Measurements from ENCODE around the gene STEAP1B.

STEAP1B gene

GRCh38 chr7:22400150-22400814, 99.7 kb downstream of the STEAP1B start:
- no peak for DNase-seq (ENCODE audit: low spot score)

- no peak for DNase-seq (ENCODE audit: low spot score)
Measured at GRCh38 chr7:22399546-22399945, 100.4 kb downstream of the STEAP1B start.

- no peak for DNase-seq (ENCODE audit: low spot score)
Measured at GRCh38 chr7:22399091-22399490, 100.9 kb downstream of the STEAP1B start.

GRCh38 chr7:22397981-22398380, 102.0 kb downstream of the STEAP1B start:
- no peak for DNase-seq (ENCODE audit: low spot score)

GRCh38 chr7:22395222-22395621, 104.8 kb downstream of the STEAP1B start:
- no peak for DNase-seq (ENCODE audit: low spot score)

- DNase-seq (ENCODE audit: low spot score), result no peak
Measured at GRCh38 chr7:22394739-22395138, 105.2 kb downstream of the STEAP1B start.

- no peak for DNase-seq (ENCODE audit: low spot score)
Measured at GRCh38 chr7:22393913-22394729, 105.9 kb downstream of the STEAP1B start.

GRCh38 chr7:22390516-22390915, 109.5 kb downstream of the STEAP1B start:
- DNase-seq (ENCODE audit: low spot score), result no peak

GRCh38 chr7:22389892-22390291, 110.1 kb downstream of the STEAP1B start:
- no peak for DNase-seq (ENCODE audit: low spot score)

- no peak for DNase-seq (ENCODE audit: low spot score)
Measured at GRCh38 chr7:22387583-22387982, 112.4 kb downstream of the STEAP1B start.

GRCh38 chr7:22386865-22387264, 113.1 kb downstream of the STEAP1B start:
- DNase-seq (ENCODE audit: low spot score), result no peak

GRCh38 chr7:22386206-22386858, 113.7 kb downstream of the STEAP1B start:
- no peak for DNase-seq (ENCODE audit: low spot score)

GRCh38 chr7:22385326-22385725, 114.7 kb downstream of the STEAP1B start:
- no peak for DNase-seq (ENCODE audit: low spot score)

- no peak for DNase-seq (ENCODE audit: low spot score)
Measured at GRCh38 chr7:22380333-22380732, 119.7 kb downstream of the STEAP1B start.

GRCh38 chr7:22378199-22378980, 121.6 kb downstream of the STEAP1B start:
- DNase-seq (ENCODE audit: low spot score), result no peak

GRCh38 chr7:22377703-22378102, 122.3 kb downstream of the STEAP1B start:
- DNase-seq (ENCODE audit: low spot score), result no peak

GRCh38 chr7:22375359-22376048, 124.5 kb downstream of the STEAP1B start:
- no peak for DNase-seq (ENCODE audit: low spot score)

GRCh38 chr7:22373911-22374310, 126.1 kb downstream of the STEAP1B start:
- DNase-seq (ENCODE audit: low spot score), result no peak

- DNase-seq (ENCODE audit: low spot score), result no peak
Measured at GRCh38 chr7:22373388-22373787, 126.6 kb downstream of the STEAP1B start.

GRCh38 chr7:22372863-22373262, 127.1 kb downstream of the STEAP1B start:
- no peak for DNase-seq (ENCODE audit: low spot score)

- DNase-seq (ENCODE audit: low spot score), result no peak
Measured at GRCh38 chr7:22371878-22372277, 128.1 kb downstream of the STEAP1B start.
